Gastroesophageal sphincter (tissue), 3 donors: Measurements from ENCODE around the gene CGB1.

Source experiments
- EP300 ChIP-seq: sonication (generic); formaldehyde crosslinking; IDR thresholded peaks from one replicate; pipeline ENCODE4 v1.6.1; 2017; ENCODE audit warnings: antibody characterized with exemption, mild to moderate bottlenecking
- POLR2A ChIP-seq, 2 donors: fragments of 450-650 bp; IDR thresholded peaks; one replicate each; pipeline ENCODE4 v1.6.1; 2017; ENCODE audit warnings: antibody characterized with exemption in 2 of 2, mild to moderate bottlenecking in 2 of 2, moderate library complexity in 1 of 2
- POLR2AphosphoS5 ChIP-seq: sonication (generic); formaldehyde crosslinking; IDR thresholded peaks from one replicate; pipeline ENCODE4 v1.6.1; 2017; ENCODE audit warnings: antibody characterized with exemption
- TF ChIP-seq, protein P1 (sequence below), 4 experiments: fragments of 200-600 bp in 2 of 4; fragments of 450-650 bp in 2 of 4; sonication (generic) in 1 of 4; IDR thresholded peaks; one replicate each; pipeline ENCODE4 v1.5.1; 2017 to 2019; ENCODE audit warnings: antibody characterized with exemption in 4 of 4, mild to moderate bottlenecking in 2 of 4, moderate library complexity in 2 of 4

DNA sequence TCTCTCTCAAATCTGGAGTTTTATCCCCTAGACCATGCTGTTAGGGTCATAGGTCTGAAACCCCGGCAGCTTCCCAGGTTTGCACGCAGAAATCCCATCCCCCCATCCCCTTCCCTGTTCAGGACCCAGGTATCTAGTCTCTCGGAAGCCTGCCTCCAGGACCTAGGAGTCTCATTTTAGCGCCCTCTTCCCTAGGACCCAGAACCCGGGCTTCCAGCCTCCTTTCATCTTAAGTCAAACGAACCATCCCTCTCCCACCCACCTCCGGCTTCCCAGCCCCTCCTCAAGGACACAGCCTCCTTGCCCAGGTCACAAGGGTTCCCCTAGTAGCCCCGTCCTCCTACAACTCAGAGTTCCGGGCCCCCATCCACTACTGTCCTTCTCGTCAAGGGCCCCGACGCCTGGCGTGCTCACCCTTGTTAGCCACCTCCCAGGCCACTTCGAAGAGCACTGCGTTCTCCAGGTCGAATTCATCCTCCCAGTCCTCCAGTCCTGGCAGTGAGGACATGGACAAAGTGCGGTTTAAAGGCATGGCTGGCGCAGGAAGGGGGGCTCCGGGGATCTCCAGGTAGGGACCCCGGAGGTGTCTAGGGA is 44.0 kb downstream of the CGB1 start:
- TF ChIP-seq, protein P1, sequence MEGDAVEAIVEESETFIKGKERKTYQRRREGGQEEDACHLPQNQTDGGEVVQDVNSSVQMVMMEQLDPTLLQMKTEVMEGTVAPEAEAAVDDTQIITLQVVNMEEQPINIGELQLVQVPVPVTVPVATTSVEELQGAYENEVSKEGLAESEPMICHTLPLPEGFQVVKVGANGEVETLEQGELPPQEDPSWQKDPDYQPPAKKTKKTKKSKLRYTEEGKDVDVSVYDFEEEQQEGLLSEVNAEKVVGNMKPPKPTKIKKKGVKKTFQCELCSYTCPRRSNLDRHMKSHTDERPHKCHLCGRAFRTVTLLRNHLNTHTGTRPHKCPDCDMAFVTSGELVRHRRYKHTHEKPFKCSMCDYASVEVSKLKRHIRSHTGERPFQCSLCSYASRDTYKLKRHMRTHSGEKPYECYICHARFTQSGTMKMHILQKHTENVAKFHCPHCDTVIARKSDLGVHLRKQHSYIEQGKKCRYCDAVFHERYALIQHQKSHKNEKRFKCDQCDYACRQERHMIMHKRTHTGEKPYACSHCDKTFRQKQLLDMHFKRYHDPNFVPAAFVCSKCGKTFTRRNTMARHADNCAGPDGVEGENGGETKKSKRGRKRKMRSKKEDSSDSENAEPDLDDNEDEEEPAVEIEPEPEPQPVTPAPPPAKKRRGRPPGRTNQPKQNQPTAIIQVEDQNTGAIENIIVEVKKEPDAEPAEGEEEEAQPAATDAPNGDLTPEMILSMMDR (IDR thresholded peaks at IDR 0.05) = no peak
- no peak for TF ChIP-seq POLR2A (IDR thresholded peaks at IDR 0.05)
- no peak for TF ChIP-seq EP300
- no peak for TF ChIP-seq POLR2AphosphoS5
